ENCODE results near the gene TMEM184A.

DNA sequence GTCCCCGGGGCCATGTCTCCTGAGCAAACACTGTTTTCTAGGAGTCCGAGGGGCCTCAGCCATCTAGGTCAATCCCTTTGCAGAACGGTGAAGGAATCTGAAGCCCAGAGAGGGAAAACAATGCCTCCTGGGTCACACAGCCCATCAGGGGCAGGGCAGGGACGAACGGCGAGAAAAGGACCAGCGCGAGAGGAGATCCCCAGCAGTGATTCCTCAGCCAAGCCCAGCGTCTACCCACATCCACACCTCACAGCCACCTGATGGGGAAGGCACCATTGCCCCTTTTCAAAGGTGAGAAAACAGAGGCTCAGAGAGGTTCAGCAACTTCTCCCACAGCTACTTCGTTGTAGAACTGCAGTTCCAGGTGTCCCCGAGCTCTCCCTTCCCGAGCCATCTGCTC, 31.7 kb upstream of the TMEM184A start:
- TF ChIP-seq TEAD4 (IDR thresholded peaks at IDR 0.05) (no peak), ZBTB7A (IDR thresholded peaks at IDR 0.05; ENCODE audit: low read depth) (no peak), RAD21 (IDR thresholded peaks at IDR 0.05; ENCODE audit: low read depth) (no peak), NFIC (IDR thresholded peaks at IDR 0.05) (no peak), EP300 (IDR thresholded peaks at IDR 0.05; ENCODE audit: borderline replicate concordance) (no peak), FOXM1 (IDR thresholded peaks at IDR 0.05; ENCODE audit: borderline replicate concordance, low read depth) (no peak), YY1 (IDR thresholded peaks at IDR 0.05; ENCODE audit: low read depth) (no peak), MAX (IDR thresholded peaks at IDR 0.05) (no peak), CREB1 (IDR thresholded peaks at IDR 0.05; ENCODE audit: low read depth) (no peak), TAF1 (IDR thresholded peaks at IDR 0.05; ENCODE audit: low read depth) (no peak), EGR1 (IDR thresholded peaks at IDR 0.05) (no peak), TCF12 (IDR thresholded peaks at IDR 0.05; ENCODE audit: low read depth) (no peak)
- TF ChIP-seq, protein P1, sequence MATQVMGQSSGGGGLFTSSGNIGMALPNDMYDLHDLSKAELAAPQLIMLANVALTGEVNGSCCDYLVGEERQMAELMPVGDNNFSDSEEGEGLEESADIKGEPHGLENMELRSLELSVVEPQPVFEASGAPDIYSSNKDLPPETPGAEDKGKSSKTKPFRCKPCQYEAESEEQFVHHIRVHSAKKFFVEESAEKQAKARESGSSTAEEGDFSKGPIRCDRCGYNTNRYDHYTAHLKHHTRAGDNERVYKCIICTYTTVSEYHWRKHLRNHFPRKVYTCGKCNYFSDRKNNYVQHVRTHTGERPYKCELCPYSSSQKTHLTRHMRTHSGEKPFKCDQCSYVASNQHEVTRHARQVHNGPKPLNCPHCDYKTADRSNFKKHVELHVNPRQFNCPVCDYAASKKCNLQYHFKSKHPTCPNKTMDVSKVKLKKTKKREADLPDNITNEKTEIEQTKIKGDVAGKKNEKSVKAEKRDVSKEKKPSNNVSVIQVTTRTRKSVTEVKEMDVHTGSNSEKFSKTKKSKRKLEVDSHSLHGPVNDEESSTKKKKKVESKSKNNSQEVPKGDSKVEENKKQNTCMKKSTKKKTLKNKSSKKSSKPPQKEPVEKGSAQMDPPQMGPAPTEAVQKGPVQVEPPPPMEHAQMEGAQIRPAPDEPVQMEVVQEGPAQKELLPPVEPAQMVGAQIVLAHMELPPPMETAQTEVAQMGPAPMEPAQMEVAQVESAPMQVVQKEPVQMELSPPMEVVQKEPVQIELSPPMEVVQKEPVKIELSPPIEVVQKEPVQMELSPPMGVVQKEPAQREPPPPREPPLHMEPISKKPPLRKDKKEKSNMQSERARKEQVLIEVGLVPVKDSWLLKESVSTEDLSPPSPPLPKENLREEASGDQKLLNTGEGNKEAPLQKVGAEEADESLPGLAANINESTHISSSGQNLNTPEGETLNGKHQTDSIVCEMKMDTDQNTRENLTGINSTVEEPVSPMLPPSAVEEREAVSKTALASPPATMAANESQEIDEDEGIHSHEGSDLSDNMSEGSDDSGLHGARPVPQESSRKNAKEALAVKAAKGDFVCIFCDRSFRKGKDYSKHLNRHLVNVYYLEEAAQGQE (IDR thresholded peaks at IDR 0.05; ENCODE audit: low read depth) = no peak

Measured in Ishikawa (cell line).